Ovary (tissue), 3 donors: ENCODE results near the gene E2F4.

Experiments
- CTCF ChIP-seq, 3 donors: fragments of 450-650 bp in 2 of 3; fragments of 200-600 bp in 1 of 3; IDR thresholded peaks; one replicate each; pipeline versions ENCODE4 v1.5.1 to v1.8.0; 2016 to 2022; ENCODE audit warnings: antibody characterized with exemption in 3 of 3, mild to moderate bottlenecking in 1 of 3
- POLR2A ChIP-seq: fragments of 450-650 bp; IDR thresholded peaks from one replicate; pipeline ENCODE4 v1.6.1; 2017; ENCODE audit warnings: antibody characterized with exemption, mild to moderate bottlenecking, moderate library complexity
- donor health status: DM: no; HTN: no; CAD: no.

- TF ChIP-seq CTCF (IDR thresholded peaks at IDR 0.05) (no peak), POLR2A (no peak)
Measured at GRCh38 chr16:67173323-67173722, 18.6 kb upstream of the E2F4 start.
